ENCODE results near the gene FDXACB1.
"Not testable (repeated sequence)": the region's sequence is repeated elsewhere in the genome, so short reads cannot be mapped to it uniquely, and the experiment has no call there.

Gene FDXACB1

DNA sequence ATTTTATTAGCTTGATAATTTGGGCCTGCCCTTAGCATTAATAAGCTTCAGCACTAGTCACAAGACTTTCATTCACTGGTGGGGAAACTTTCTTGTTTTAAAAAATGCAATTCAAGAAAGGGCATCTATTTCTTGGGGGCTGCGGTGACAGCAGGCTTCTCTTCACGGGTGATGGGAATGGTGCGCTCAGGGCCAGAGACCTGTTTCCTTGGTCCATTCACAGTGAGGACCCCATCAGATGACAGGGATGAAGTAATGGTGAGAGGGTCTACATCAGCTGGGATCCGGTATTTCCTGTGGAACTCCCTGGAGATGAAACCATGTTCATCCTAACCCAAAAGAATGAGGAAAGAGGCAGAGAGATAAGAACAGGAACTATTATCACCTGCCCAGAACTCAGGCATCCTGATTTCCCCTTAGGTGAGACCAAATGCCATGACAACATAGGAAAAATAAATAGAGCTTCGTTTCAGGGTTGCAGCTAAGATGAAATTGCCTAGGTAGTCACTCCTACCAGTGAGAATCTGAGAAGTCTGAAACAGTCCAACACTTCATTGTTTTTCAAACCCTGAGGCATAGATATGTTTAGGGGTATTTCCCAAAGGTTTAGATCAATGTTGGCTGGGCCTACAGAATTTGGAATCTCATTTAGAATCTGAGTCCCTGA, 29.8 kb upstream of the FDXACB1 start:
- DNase-seq = no peak

DNA sequence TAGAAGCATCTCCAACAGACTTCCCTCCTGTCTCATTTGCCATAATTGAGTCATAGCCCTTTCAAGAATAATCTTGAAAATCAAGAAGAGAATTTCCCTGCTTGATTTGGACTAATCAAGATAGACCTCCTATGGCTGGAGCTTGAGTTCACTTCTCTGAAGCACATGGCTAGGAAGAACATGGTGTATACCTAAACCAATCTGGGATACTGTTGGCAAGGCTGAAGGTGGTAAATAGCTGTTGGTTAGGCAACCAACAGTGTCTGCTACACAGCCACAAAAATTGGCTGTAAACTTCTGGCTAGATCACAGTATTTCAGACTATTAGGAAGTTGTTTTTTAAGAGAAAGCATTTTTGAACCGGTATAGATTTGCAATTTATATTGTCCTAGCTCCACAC, 27.7 kb upstream of the FDXACB1 start:
- no peak for DNase-seq

DNA sequence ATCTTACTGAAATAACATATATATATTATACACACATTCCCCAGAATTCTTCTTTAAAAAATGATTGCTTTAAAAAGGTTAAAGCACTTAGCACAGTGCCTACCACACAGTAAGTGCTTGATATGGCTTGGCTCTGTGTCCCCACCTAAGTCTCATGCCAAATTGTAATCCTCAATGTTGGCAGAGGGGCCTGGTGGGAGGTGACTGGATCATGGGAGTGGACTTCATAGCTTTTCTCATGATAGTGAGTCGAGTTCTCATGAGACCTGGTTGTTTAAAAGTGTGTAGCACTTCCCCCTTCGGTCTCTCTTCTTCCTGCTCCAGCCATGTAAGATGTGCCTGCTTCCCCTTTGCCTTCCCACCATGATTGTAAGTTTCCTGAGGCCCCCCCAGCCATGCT, 26.4 kb upstream of the FDXACB1 start:
- no peak for DNase-seq

DNA sequence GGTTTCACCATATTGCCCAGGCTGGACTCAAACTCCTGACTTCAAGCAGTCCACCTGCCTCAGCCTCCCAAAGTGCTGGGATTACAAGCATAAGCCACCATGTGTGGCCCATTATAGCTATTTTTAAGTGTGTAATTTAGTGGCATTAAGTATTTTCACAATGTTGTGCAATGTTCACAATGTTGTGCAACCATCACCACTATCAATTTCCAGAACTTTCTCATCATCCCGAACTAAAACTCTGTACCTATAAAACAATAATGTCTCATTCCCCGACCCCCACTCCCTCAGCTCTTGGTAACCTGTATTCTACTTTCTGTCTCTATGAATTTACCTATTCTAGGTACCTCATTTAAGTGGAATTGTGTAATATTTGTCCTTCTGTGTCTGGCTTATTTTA, 7.9 kb upstream of the FDXACB1 start:
- no peak for DNase-seq

DNA sequence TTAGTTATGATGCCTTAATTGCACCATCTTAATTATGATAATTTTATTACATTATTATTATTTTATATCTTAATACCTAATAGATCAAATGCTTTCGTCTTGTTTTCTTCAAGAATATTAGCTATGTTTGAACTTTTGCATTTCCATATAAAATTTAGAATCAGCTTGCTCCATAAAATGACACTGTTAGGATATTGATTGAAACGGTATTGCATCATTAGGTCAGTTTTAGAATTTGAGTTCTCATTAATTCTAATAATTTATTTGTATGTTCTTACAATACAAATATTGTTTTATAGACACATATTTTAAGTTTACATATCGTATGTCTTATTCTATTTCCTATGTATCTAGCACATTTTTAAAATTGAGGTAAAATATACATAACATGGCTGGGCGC, 7.1 kb upstream of the FDXACB1 start:
- no peak for DNase-seq

DNA sequence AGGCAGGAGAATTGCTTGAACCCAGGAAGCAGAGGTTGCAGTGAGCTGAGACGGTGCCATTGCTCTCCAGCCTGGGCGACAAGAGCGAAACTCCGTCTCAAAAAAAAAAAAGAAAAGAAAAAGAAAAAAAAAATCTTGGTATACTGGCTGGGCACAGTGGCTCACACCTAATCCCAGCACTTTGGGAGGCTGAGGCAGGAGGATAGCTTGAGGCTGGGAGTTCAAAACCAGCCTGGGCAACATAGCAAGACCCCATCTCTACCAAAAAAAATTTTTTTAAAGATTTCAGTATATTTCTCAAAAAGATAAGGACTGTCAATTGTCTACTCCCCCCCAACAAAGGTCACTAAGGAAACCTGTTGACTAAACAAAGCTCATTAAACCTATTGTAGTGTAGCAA, 6.1 kb upstream of the FDXACB1 start:
- DNase-seq = not testable (repeated sequence)

DNA sequence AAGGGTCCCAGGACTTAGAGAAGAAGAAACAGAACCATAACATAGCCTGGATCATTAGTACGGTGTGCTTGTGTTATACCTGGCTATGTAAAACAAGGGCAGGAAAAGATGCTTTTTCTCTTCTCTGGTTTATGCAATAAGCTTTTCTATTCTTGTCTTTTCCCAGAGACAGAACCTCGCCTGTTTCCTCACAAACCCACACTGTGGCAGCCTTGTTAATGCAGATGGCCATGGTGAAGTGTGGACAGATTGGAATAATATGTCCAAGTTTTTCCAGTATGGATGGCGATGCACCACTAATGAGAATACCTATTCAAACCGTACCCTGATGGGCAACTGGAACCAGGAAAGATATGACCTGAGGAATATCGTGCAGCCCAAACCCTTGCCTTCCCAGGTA, 3.2 kb upstream of the FDXACB1 start:
- no peak for DNase-seq

DNA sequence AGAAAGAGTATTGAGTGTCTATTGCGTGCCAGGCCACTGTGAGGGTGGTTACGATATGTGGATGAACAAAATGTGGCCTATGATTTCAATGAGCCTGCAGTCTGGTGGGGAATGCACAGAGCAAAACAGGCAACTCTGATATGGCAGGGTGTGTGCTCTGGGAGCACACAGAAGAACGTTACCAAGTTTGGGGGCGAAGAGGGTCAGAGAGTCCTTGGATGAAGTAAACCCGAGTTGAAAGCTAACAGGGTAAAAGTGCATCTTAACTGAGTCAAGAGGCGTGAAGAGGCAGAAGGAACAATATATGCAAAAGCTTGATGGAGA, 634 bp upstream of the FDXACB1 start:
- DNase-seq = no peak

DNA sequence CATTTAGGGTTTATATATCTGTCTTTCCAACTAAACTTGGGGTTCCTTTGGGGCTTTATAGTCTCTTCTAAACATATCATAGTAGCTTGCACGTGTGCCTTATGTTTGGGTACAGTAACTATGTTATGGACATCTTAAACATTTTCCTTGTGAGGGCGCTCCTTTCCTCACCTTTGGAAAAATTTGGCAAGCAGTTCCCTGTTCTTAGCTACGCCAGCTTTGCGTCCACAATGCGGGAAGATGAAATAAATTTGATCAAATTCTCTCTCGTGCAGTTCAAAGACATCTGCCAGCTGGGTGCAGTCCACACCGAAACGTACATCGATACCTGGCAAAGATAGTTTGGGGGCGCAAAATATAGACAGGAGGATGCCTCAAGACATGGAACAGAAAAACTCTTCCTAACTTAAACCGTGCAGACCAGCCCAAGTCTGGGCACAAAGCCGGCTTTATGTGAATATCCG, 548 bp downstream of the FDXACB1 start:
- DNase-seq = peak; percentile 44

DNA sequence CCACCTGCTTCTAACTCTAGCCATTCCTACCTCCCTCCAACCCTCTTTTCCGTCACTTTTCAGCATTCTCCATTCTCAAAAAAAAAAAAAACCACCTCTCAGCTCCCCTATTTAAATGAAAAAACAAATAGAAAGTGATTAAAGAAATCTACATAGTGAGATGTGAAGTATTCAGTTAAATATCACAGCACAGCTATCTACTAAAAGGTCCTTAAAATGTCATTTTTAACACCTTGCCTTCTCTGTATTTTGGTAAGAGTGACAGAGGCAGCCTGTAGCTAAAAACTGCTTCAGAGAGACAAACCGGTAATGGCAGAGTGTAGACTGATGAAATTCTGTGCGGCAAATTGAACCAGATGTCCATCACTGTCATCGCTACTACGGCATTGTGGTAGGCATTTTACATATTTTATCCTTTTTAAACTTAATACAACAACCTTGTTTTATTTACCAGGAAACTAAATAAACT, 7.2 kb downstream of the FDXACB1 start:
- DNase-seq = no peak

DNA sequence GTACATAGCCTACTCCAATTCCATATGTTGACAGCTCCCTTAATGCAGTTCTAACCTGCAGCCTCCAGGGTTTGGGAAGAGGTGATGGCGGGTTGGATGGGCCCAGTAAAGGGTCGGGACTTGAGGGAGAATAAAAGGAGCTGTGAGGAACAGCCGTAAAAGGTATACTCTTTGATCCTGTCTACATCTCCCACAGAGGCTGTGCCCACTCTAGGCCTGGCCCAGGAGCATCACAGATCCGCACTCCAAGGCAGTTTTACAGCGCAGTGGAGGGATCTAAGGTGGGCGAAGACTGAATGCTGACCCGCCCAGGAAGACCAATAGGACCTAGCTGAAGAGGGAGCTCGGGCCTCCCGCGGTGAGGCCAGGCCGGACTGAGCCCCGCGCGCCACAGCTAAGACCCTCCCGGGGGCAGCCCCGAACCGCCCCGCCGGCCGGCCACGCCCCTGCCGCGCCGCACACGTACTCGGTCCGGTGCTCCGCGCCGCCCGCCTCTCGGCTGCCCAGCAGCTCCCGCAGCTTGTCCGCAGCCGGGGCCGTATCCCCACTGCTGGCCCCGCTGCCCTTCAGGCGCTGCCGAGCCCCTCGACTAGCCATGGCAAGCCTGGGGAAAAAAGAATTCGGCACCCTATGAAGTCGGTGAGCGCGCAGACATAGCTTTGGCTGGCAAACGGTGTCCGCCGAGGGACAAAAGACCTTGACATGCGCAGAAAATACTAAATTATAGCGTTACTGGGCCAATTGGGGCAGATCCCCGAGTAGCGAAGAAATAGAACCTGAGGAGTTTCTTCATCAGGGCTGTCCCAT, 7.9 kb downstream of the FDXACB1 start, which contains the start of gene ALG9:
ALG9 (minus strand) TSS at position 696 of the 807 bp plus-strand sequence; CDS start at position 597, 99 bp downstream.
- DNase-seq = peak; percentile 64

DNA sequence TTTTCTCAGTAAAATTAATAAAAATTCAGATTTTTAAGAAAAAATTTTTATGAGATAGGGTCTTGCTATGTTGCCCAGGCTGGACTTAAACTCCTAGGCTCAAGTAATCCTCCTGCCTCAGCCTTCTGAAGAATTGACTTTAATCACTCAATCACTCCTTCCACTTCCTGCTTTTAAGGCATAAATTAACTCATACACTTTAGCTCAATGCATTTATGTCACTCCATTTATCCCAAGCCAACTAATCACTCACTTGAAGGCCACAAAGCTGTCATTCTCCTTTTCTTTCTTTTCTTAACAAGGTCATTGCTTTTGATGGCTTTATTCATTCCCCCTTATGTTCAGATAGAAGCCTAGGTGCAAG, 8.5 kb downstream of the FDXACB1 start:
- DNase-seq = no peak

DNA sequence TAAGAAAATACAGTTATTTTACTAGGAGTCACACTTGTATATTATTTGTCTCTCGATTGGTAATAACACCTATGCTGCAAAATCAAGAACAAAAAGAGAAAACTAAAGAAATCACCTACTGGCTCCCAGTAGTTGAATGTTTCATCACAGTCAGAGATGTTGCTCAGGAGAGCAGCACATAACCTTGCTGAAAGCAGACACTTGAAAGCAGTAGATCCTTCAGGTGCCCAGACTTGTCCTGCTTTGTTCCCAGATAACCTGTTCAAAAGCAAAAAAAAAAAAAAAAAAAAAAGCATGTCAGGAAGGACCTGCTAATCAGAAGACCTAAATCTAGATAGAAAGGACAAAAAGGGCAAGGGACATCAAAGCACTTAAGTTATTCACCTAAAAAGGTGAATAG, 8.9 kb downstream of the FDXACB1 start:
- no peak for DNase-seq

DNA sequence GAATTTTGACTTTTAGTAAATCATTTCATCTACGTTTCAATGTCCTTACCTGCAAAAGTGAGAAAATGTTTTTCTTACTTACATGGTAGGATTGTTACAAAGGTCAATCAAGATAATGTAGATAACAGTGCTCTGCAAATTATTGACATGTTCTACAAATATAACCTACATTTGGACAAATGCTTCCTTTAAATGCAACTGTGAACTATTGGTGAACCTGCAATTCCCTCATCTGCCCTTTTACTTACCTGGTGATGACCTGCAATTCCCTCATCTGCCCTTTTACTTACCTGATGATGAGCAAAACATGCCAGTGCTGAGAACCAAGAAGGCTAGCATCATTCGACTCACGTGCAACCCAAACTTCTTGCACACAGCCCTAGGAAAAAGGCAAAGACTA, 18.7 kb downstream of the FDXACB1 start:
- no peak for DNase-seq

DNA sequence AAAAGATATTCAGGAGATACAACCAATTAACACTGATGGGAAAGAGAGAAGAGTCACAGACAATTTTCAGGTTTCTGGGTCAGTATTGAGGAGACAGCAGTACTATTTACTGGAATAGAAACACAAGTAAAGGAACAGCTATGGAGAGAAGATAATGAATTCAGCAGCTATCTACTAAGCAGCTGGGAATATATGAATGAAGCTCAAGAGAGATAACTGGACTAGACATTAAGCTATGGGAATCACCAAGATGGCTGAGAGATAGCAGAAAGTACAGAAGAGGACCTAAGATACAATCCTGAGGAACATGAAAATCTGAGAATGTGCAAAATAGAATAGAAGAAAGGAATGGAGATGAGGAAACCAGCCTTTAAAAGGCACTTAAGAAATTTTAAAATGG, 23.5 kb downstream of the FDXACB1 start:
- DNase-seq = no peak

DNA sequence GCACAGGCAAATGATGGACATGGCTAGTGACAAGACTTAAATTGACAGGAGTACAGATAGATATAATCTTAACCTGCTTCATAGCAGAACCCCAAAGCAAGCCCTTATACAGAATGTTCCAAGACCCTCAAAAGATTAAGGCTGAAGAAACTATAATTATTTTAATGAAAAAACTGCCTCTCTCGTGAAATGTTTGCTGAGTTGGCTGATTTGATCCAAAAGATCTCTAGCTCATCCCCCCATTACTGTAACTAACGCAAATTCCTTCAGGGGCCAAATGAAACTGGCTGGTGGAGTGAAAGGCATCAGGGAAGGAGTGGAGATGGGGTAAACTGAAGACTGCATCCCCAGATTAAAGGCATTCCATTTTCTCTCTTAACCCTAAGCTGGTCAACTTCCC, 26.9 kb downstream of the FDXACB1 start:
- DNase-seq = no peak

DNA sequence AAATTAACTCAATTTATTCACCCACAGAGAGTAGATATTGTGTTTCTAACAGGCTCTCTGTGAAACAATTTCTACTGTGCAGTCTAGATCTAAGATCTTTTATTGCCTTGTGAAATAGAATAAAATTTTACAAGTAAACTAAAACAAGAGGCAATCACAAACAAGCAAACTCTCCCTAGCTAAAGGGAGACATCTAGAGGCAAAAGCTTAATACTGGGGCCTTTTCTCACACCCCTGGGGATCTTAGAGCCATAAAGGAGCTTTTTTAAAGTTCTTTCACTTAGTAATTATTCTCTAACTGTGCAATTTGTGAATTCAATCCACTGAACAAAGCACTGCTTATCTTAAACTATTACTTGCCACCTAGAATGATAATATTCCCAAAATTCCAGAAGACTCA, 27.3 kb downstream of the FDXACB1 start:
- peak; percentile 24 for DNase-seq

DNA sequence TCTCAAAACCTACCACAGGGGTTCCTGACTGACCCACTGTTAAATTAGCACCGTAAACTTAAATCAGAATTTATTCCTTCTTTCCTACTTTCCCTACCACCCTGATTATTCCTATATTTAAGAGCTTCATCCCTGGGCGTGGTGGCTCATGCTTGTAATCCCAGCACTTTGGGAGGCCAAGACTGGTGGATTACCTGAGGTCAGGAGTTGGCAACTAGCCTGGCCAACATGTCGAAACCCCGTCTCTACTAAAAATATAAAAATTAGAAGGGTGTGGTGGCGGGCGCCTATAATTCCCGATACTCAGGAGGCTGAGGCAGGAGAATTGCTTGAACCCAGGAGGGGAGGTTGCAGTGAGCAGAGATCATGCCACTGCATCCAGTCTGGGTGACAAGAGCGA, 27.9 kb downstream of the FDXACB1 start:
- DNase-seq = no peak

DNA sequence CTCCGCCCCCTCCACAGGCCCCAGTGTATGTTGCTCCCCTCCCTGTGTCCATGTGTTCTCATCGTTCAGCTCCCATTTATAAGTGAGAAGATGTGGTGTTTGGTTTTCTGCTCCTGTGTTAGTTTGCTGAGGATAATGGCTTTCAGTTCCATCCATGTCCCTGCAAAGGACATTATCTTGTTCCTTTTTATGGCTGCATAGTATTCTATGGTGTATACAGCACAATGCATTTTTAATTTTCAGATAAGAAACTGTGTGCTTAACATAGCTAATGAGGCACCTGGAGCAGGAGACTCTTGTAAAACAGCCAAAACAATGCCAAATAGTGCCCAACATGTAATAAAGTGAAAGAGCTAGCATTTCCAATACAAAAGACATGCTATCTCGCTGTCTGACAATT, 29.3 kb downstream of the FDXACB1 start:
- no peak for DNase-seq

DNA sequence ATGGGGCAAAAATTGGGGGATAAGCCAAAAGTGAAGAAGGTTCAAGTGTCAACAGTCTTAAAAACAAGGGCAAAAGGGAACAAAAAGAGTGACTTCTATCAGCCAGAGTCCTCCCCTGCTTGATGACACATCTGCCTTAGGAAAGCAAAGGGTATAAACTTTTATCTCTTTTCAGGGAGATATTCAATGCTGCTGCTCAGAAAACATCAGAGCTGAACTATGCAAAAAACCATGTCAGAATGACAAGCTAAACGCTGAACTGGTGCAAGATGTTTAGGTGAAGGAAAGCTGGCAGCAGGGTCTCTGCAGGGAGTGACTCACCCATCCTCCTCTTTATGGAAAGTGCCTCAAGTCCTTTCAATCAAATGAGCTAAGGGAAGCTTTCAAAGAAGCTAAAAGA, 32.3 kb downstream of the FDXACB1 start:
- peak; percentile 17 for DNase-seq

DNA sequence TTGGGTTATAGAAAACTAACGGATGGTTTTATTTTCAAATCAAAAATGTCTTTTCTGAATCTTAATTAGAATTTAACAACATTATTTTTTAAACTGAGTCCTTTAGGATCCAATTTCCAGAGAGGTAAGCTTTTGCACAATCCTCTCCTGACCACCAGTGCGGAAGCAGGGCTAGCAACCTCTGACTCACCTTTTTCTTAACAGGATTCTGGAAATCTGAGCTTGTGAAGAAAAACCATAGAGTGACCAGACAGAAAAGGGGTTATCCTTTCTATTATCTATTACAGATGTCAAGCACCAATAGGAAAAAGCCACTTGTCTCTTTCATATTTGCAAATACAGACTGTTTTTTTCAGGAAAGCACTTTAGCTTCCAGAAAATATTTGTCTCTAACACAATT, 32.9 kb downstream of the FDXACB1 start:
- no peak for DNase-seq

DNA sequence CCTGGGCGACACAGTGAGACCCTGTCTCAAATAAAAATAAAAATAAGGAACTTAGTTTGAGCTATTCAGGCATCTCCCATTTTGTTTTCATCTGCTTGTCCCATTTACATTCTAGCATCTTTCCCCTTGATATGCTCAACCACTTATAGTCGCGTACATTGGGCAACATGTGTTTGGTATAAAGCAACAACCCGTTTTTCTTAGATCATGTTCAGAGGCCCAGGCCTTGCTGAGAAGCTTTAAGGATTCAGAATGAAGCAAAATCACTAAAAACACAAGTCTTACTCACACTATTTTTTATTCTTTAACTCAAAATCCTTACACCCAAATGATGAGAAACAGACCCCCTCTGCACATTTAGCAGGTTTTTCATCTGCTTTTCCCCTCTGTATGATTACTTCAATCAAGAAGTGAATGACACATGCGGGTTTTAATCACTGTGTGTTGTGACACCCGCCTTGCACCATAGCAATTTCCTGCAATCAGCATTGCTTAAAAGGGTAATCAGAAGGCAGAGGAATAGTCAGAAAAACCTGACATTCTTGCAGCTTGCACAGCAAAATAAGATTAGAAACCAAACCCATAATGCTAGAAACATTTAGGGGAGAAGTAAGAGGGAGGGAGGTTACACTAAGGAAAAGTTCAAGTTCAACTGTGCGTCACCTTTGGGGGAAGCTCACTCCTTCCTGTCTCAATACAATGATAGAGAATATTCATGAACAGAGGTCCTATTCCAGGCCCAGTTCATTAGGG, 33.5 kb downstream of the FDXACB1 start:
- no peak for DNase-seq

DNA sequence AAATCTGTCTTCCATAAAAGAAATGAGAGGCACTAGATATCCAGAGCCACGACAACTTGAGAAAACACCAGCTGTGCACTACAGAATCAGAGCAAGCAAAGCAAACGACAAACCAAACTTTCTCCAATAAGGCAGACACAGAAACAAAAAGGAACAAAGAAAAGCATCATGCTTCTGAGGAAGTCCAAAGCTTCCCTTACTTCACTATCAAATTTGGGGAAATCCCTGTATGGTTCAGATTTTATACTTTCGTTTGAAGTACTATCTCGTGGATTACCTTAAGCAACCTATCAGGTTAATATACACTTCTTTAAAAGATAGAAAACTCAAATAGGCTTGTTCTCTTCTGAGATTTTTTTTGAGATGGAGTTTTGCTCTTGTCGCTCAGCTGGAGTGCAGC, 35.3 kb downstream of the FDXACB1 start:
- DNase-seq = no peak

Data from kidney glomerular epithelial cell (primary cell).